GM12801 (cell line): ENCODE results near the gene NLK.

ENCODE experiments used
- CTCF ChIP-seq: IDR thresholded peaks from one replicate; pipeline ENCODE4 v1.5.1; 2011; ENCODE audit warnings: control low read depth; ENCODE audit not compliant: insufficient read length; ENCODE audit errors: extremely low read depth

Gene NLK

DNA sequence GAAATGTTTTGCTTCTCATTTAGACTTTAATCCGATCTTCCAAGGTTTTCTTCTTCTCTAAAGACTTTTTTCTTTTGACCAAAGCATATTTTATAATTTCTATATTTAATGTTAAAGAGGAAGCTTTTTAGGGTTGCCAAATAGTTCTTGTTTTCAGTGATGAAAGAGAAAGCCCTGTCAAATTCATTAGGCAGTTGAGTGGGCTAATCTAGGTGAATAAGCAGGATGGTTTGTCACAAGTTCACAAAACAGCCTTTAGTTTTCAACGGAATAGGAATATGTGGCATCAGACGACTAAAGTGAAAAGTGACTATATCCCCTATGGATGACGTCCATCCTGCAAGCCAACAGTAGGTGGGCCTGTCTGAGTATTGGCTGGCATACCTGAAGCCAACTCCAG lies 118.8 kb downstream of the NLK start:
- no peak for TF ChIP-seq CTCF

DNA sequence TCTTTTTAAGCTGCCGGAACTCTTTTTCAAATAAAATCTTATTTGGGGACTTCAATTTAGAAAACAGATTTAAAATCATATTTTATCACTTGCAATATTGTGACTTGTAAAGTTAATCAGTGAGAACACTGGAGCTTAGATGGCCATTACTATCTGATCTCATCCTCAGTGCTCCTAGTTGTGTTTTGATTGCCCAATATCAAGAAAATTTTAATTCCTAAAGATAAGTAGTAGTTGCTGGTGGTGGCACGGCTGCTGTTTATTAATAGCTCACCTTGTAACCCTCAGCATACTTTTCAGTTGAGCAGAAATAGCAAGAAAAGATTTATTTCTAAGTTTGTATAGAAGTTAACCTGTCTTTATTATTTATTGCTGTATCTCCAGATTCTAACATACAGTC lies 124.0 kb downstream of the NLK start:
- TF ChIP-seq CTCF: no peak

GRCh38 chr17:28169621-28170349 lies 127.3 kb downstream of the NLK start:
- TF ChIP-seq CTCF: no peak

DNA sequence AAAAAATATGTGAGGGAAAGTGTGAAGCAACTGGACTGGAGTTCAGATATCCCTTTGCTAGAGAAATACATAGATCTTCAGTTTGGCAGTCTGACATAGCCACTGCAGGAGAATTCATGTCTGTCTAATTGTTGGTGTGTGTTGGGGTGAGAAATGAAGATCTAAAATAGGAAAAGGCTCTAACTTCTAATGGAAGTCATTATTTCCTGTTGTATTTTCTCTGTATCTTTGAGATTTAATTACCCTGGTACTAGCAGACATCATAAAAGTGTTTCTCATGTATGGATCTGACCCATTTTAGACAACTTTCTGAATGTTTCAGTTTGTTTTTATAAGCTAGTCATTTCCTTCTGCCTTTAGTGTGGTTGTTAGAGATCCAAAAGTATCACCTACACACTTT lies 128.3 kb downstream of the NLK start:
- no peak for TF ChIP-seq CTCF

DNA sequence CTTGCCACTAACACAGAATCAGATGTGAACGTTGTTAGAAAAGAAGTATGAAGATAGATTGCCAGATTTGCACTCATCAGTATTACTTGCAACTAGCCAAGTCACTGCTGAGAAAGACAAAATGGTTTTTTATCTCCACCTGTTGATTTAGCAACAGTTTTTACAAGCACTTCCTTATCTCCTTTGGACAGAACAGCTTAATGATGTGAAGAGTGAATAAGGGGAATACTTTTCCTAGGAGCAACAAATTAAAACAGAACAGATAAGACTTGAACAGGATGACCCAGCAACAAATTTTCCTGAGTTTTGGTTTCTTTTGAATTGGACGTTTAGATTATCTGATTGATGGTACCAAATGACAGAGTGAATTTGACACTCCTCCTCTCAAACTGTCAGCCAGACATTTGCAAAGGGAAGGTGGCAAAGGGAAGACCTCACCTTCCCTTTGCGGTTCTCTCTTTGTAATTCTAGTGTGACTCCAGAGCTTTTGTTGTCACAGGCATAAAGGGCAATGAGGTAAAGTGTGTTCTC lies 130.6 kb downstream of the NLK start:
- TF ChIP-seq CTCF: no peak

DNA sequence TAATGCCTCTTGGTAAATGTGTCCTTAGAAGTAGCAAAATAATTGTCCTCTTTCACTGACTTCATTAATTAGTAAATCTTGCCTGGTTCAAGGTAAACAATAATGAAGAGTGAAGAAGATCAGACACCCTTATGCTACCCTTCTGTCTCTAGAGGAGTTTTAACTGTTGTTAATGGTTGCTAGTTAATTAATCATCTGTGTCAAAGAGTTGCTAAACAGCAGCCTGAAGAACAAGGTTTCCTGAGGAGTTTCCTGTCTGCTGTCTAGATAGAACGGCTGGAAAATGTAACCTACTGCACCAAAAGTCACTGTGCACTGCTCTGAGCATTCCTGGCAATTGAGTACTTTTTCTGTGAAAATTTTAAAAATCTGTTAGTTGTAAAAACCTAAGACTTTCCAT lies 131.3 kb downstream of the NLK start:
- no peak for TF ChIP-seq CTCF

DNA sequence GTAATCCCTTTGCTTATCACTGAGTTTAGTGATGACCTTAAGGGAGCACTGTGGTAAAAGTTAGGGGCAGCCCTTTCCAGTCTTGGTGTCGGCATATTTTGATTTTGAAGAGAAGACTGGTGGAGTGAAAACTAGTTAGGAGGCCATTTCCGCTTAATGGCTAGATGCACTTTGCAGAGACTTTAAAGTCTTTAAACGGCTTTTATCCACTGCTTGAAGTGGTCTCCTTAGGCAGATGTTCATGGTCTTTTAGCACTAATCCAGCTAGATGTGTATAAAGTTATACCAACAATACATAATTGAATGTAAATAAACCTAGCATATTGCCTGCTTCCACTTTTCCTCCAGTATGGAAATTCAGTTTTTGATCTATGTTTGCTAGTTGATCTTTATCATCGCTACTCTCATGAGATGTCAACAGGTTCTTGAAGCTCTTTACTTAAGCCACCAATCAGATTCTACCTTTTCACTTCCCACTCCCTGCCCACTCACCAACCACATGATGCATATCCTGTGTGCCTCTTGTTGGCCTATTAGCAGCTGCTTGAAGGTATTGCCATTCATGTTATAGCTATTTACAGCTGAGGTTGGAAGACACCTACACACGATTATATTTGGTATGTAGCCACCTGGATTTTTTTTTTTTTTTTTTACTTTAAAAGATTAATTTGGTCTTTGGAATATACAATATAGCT lies 132.0 kb downstream of the NLK start:
- TF ChIP-seq CTCF: no peak
